ENCODE measurements around the gene TXNIP.

DNA sequence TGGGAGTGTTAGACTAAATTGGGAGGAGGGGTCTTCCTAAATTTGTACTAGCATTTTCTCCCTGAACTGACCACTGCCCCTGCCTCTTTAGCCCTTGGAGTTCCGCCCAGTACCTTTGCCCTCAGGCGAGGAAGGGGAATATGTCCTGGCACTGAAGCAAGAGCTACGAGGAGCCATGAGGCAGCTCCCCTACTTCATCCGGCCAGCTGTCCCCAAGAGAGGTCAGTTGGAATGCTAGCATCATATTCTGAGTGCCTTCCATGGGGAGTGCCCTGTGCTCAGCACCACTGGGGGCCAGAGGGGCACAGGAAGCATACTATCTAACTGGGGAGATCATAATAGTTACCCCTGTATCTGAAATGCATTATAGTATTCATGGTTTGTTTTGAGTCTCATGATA, 21.2 kb downstream of the TXNIP start:
- TF ChIP-seq, protein P1, sequence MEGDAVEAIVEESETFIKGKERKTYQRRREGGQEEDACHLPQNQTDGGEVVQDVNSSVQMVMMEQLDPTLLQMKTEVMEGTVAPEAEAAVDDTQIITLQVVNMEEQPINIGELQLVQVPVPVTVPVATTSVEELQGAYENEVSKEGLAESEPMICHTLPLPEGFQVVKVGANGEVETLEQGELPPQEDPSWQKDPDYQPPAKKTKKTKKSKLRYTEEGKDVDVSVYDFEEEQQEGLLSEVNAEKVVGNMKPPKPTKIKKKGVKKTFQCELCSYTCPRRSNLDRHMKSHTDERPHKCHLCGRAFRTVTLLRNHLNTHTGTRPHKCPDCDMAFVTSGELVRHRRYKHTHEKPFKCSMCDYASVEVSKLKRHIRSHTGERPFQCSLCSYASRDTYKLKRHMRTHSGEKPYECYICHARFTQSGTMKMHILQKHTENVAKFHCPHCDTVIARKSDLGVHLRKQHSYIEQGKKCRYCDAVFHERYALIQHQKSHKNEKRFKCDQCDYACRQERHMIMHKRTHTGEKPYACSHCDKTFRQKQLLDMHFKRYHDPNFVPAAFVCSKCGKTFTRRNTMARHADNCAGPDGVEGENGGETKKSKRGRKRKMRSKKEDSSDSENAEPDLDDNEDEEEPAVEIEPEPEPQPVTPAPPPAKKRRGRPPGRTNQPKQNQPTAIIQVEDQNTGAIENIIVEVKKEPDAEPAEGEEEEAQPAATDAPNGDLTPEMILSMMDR (IDR thresholded peaks at IDR 0.05), result no peak
- no peak for TF ChIP-seq POLR2AphosphoS5 (IDR thresholded peaks at IDR 0.05)
- no peak for TF ChIP-seq POLR2A (IDR thresholded peaks at IDR 0.05)

Measured in prostate gland (tissue), 2 donors.